ENCODE measurements around the gene SCAP.

Gene SCAP

DNA sequence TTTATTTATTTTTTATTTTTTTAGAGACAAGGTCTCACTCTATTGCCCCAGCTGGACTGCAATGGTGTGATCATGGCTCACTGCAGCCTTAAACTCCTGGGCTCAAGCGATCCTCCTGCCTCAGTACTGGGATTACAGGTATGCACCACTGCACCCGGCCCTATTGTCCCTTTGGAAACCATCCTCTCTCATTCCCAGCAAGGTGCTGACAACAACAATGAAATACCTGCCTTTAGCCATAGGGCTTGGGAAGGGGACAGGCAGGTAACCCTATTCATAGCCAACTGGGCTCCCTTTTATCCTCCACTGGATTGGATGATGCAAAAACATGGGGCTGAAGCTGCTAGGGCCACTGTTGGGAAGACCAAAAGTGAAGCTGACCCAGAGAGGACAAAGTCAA is 43.1 kb downstream of the SCAP start:
- no peak for DNase-seq

DNA sequence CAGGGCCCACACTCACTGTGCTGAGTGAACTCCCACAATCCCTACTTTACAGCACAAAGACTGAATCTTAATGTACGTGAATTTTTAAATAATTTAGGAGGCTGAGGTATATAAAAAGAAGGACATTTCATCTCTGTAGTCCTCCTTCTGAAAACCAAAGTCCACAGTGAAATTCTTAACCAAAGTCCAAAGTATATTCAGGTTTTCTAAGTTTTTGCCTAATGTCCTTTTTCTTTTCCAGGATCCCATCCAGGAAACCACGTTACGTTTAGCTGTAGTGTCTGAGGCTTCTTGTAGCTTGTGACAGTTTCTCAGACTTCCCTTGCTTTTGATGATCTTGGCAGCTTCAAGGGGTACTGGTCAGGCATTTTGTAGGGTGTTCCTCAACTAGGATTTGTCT is 44.5 kb downstream of the SCAP start:
- DNase-seq = no peak

- DNase-seq = no peak
Observed at GRCh38 chr3:47430606-47431005, 45.1 kb downstream of the SCAP start.

GRCh38 chr3:47429476-47430270 is 46.1 kb downstream of the SCAP start:
- DNase-seq = no peak

DNA sequence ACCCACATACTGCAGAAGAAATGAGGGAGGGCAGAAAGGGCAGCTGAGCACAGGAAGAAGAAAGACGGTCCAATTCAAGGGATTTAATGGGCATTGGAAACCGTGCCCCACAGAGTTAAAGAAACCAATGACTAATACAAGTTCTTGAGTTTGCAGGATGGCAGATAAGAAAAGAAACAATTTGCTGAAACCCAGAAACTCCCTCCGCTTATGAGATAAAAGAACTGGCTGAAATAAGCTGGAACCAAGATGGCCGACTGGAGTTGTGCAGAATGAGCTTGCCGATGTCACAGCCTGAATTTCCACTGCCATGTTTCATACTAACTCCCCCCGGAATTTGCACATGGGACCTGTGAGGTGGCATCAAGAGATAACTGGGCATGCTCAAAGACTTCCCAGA is 47.1 kb downstream of the SCAP start:
- no peak for DNase-seq

DNA sequence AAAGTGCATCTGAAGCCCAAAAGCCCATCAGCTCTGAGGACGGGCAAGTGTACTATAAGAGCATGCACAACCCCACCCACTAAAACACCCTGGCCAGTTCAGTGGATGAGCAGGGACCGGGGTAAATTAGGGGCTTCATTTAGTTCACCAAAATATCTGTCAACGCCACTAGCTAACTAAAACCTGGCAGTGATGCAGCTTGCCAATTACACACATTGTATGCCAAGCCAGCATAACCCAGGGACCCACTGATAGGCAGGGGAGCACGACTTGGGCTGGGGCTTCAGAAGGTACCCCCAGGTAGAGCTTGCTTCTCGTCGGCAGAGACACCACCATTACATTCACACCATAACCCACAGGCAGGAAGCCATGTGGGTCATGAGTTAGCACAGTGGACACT is 47.9 kb downstream of the SCAP start:
- no peak for DNase-seq

- no peak for DNase-seq
Observed at GRCh38 chr3:47425959-47426358, 49.8 kb downstream of the SCAP start.

DNA sequence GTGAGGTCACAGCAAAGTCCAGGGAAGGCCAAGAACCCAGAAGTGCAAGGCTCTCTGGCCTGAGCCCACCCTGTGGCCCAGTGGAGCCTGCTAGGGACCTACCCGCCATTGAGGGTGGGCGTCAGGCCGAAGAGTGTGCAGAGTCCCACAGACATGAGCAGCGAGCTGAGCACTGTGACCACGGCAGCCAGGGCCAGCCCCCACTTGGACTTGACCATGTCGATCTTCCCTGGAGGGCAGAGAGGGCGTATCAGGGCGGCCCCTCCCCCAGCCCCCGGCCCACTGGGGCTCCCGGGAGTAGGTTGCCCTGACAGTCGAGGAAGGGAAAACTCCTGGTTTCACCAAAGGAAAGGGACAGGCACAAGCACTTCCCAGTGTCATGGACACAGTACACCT is 50.4 kb downstream of the SCAP start:
- DNase-seq = no peak

GRCh38 chr3:47424434-47425382 is 51.0 kb downstream of the SCAP start:
- DNase-seq = no peak

DNA sequence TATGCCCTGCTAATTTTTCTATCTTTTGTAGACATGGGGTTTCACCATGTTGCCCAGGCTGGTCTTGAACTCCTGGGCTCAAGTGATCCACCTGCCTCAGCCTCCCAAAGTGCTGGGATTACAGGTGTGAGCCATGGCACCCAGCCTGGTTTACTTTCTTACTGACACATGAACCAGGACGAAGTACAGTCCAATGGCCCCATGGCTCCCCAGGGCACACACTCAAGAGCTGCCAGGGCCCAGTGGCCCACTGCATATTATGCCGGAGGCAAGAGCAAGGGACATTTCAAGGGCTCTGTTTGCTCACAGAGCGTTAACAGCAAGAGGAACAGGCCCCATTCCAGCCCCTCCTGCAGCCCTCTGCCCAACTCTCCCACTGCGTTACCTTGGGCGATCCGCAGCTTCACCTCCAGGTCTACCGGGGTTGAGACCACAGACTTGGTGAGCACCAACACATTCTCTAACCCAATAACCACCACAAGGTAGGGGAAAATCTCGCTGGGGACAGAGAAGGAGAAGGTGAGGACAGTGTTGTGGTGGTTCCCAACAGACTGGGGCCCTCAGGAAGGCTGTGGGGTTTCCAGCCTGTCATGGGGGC is 52.1 kb downstream of the SCAP start:
- no peak for DNase-seq

DNA sequence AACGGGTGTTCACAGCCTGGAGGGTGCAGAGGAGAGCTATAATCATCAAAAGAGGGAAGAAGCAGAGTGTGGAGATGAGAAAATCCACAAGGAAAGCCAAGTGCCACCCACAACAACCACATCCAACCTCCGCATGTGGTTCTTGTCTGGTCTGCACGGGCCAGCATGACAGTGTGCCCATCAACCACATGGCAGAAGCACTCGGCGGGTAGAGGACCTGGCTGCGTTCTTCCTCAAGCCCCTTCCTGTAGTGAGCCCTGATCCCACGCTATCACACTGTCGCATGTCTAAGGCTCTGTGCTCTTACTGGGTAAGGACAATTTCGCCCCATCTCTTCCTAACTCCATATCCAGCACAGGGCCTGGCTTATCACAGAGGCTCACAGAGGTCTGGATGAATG is 53.0 kb downstream of the SCAP start:
- no peak for DNase-seq

DNA sequence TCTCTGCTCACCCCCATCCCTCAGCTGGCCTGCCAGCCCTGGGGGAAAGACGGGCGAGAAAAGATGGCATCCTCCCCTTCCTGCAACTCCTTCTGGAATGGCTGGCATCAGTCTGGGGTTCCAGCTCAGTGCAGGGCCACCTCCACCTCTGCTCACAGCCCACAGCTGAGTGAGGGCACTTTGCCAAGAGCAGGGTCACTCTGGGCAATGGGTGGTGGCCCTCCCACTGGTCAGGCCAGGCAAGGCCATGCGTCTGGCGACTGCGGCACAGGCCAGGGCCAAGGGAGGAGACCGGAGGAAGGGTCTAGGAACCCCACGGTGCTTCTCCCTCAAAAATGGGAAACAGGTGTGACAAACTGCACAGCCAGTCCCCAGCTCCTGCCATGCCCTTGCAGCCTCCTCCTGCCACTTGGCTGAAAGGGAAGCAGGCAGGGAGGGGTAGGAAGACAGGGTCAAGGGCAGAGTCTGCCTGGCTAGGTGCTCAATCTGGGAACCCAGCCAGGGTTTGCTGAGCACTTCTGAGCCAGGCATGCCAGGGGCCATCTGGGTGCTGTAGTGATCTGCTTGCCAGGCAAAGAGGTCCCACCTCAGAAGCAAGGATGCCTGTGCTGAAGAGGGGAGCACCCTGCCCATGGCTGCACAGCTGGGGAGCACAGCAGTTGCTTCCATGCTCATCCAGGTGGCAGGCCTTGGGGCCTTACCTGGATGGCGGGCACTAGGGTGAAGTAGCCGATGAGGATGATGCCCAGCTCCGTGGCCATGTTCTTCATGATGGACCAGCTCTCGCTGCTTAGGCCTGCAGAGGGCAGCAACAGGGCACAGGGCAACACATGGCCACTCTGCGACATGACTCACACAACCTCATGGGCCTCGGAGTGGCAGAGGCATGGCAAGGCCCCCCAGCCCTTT is 53.7 kb downstream of the SCAP start:
- no peak for DNase-seq

DNA sequence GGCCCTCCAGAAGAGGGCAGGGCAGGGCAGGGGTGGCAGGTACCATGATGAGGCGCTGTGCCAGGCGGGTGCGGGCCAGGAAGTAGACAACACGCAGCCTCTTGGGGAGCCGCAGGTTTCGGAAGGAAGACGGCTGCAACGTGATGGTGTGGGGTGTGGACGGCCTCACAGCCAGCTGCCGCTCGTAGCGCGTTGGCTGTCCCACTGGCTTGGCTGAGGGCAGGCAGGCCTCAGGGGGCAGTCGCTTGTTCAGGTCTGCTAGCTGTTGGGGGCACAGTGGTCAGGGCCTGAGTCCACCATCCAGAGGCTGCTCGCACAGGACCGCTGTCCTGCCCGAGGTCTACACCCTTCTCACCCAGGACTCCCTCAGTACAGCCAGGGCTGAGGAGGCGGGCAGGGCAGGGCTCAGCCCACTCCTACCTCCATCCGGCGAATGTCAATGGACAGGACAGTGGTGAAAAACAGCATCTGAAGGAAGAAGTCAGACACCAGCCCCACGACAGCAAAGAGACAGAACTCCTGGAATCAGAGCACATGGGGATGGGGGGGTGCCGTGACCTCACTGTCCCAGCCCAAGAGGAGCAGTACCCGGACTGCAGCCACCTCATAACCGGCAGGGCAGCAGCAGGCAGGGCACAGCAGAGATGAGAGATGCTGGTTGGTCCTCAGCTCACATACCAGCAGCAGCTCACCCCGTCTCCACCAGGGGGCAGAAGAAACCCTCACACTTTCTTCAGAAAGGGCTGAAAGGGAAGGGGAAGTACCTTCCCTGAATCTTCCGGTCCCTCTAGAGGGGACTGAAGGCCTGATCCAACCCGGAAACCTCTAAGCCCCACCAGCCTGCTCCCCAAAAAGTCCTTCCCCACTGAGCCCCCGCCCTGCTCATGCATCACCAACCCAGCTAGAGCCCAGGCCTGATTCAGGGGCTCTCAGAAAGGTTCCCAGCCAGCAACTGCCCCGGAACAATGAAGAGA is 54.9 kb downstream of the SCAP start:
- peak in 53 of 56 donors; percentile 22 to 94 (median 68) for DNase-seq

DNA sequence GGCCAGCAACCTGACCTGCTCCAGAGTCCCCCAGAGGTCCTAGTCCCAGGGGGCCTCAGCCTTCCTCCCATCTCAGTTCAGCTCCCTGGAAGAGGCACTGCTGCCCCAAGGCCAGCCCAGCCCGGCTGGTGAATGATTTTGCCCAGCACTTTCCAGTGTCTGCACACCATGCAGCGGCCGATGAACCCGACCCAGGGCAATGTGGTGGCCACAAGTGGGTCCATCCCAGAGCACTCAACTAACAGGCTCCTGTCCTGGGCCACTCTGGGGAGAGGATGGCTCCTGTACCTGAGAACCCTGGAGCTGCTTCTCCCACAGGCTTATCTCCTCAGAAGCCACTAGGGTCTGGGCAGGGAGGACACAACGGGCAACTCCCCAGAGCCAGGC is 55.7 kb downstream of the SCAP start:
- DNase-seq = no peak

- no peak for DNase-seq
Observed at GRCh38 chr3:47419083-47420043, 56.4 kb downstream of the SCAP start.

- no peak for DNase-seq
Observed at GRCh38 chr3:47418167-47419082, 57.3 kb downstream of the SCAP start.

DNA sequence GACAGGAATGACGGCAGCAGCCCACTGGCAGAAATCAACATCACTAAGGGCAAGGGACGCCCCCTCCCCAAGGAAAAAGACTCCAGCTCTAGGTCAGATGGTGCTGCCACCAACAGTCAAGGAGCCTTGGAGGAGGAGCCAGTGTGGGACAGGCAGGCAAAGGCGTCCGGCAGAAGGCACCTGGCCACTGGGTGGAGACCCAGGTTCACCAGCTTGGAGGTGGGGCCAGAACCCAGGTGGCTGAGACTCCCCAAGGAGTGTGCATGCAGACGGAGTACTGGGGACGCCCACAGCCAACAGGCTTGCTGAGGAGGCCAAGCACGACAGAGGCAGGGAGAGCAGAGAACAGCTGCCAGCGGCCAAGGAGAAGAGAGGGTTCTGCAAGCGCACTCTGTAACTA is 59.7 kb downstream of the SCAP start:
- DNase-seq = peak in 1 of 56 donors; percentile 30
